HepG2 (cell line): ENCODE results near the gene TMEM145. TPM values are rescaled to one million over a fixed set of nuclear protein-coding genes. Genes with fewer than 3 reads are reported as not detected.

ENCODE experiments used
- CHD2 ChIP-seq: IDR thresholded peaks from 2 replicates; pipeline ENCODE4 v1.6.1; 2011; ENCODE audit warnings: low read depth, low read length, improper control_type of control experiment
- EP300 ChIP-seq, 3 experiments: sonication (generic) in 1 of 3; formaldehyde crosslinking in 1 of 3; IDR thresholded peaks; 2 replicates each; pipeline versions ENCODE4 v1.5.1 to v1.6.1; 2011 to 2020; ENCODE audit warnings: low read depth in 2 of 3, low read length in 2 of 3, borderline replicate concordance in 1 of 3, improper control_type of control experiment in 1 of 3, mild to moderate bottlenecking in 1 of 3, missing genetic modification reagents in 1 of 3, moderate library complexity in 1 of 3
- GABPB1 ChIP-seq: IDR thresholded peaks from 2 replicates; pipeline ENCODE4 v1.6.1; 2016; ENCODE audit warnings: mild to moderate bottlenecking, missing genetic modification reagents, moderate library complexity, missing compliant biosample characterization
- HDAC1 ChIP-seq: sonication (generic); formaldehyde crosslinking; IDR thresholded peaks from 2 replicates; pipeline ENCODE4 v1.5.1; 2020; ENCODE audit warnings: mild to moderate bottlenecking, missing genetic modification reagents
- HNF4A ChIP-seq: sonication (generic); formaldehyde crosslinking; IDR thresholded peaks from 2 replicates; pipeline ENCODE4 v1.4.0; 2020; ENCODE audit warnings: missing genetic modification reagents
- KDM5B ChIP-seq: sonication (generic); formaldehyde crosslinking; IDR thresholded peaks from 2 replicates; pipeline ENCODE4 v1.4.0; 2020; ENCODE audit warnings: missing genetic modification reagents, mild to moderate bottlenecking, borderline replicate concordance
- KDM6A ChIP-seq: IDR thresholded peaks from 2 replicates; pipeline ENCODE4 v1.6.1; 2016; ENCODE audit warnings: low read depth
- SRF ChIP-seq: IDR thresholded peaks from 2 replicates; pipeline ENCODE4 v1.6.1; 2011; ENCODE audit warnings: mild to moderate bottlenecking, low read depth, low read length, moderate library complexity
- ZNF207 ChIP-seq: fragments of 450-650 bp; IDR thresholded peaks from 2 replicates; pipeline ENCODE4 v1.6.1; 2016; ENCODE audit warnings: antibody characterized with exemption, borderline replicate concordance
- ZNF224 ChIP-seq: sonication (generic); formaldehyde crosslinking; IDR thresholded peaks from 2 replicates; pipeline ENCODE4 v1.5.0; 2020; ENCODE audit warnings: mild to moderate bottlenecking, missing genetic modification reagents
- ZNF326 ChIP-seq: sonication (generic); formaldehyde crosslinking; IDR thresholded peaks from 2 replicates; pipeline ENCODE4 v1.4.0; 2020; ENCODE audit warnings: missing genetic modification reagents, borderline replicate concordance
- ZNF430 ChIP-seq: sonication (generic); formaldehyde crosslinking; IDR thresholded peaks from 2 replicates; pipeline ENCODE4 v1.9.0; 2021; ENCODE audit warnings: mild to moderate bottlenecking, missing genetic modification reagents
- ZNF567 ChIP-seq: sonication (generic); formaldehyde crosslinking; IDR thresholded peaks from 2 replicates; pipeline ENCODE4 v1.8.1; 2023; ENCODE audit warnings: mild to moderate bottlenecking, missing genetic modification reagents, borderline replicate concordance
- ZNF674 ChIP-seq: sonication (generic); formaldehyde crosslinking; IDR thresholded peaks from 2 replicates; pipeline ENCODE4 v1.5.0; 2020; ENCODE audit warnings: low read depth, mild to moderate bottlenecking, missing genetic modification reagents
- ZNF678 ChIP-seq: sonication (generic); formaldehyde crosslinking; IDR thresholded peaks from 2 replicates; pipeline ENCODE4 v1.4.0; 2020; ENCODE audit warnings: mild to moderate bottlenecking, missing genetic modification reagents
- ZNF780A ChIP-seq: sonication (generic); formaldehyde crosslinking; IDR thresholded peaks from 2 replicates; pipeline ENCODE4 v1.8.0; 2022; ENCODE audit warnings: mild to moderate bottlenecking, missing genetic modification reagents, moderate library complexity
- ZNF790 ChIP-seq: sonication (generic); formaldehyde crosslinking; IDR thresholded peaks from 2 replicates; pipeline ENCODE4 v1.8.0; 2022; ENCODE audit warnings: missing genetic modification reagents, mild to moderate bottlenecking, borderline replicate concordance
- polyA plus RNA-seq, 8 experiments: library from polyadenylated mRNA; depleted of rRNA in 3 of 8; stranded (reverse) in 7 of 8; unstranded in 1 of 8; fragments of >200 nt; fragmentation: Illumina TruSeq in 4 of 8; extraction: Trizol in 4 of 8; gene quantifications; 2 replicates each; pipeline versions ENCODE4 v1.2.1 to v1.2.3, GENCODE V29; 2011 to 2016; ENCODE audit warnings: low read depth in 4 of 8, missing spikeins in 1 of 8, mixed read lengths in 1 of 8; ENCODE audit not compliant: insufficient read depth in 1 of 8
- total RNA-seq, 5 experiments: library from RNA; depleted of rRNA; stranded (reverse); fragments of >200 nt; fragmentation: Illumina TruSeq; extraction: Trizol; gene quantifications; 2 replicates each; pipeline ENCODE4 v1.2.3, GENCODE V29; 2016; ENCODE audit warnings: low read depth in 1 of 5
- TF ChIP-seq, protein P1 (sequence below): sonication (generic); formaldehyde crosslinking; IDR thresholded peaks from 2 replicates; pipeline ENCODE4 v1.4.0; 2020; ENCODE audit warnings: mild to moderate bottlenecking, missing genetic modification reagents
- TF ChIP-seq, protein P2 (sequence below): sonication (generic); formaldehyde crosslinking; IDR thresholded peaks from 2 replicates; pipeline ENCODE4 v1.4.0; 2020; ENCODE audit warnings: missing genetic modification reagents
- TF ChIP-seq, protein P3 (sequence below): IDR thresholded peaks from 2 replicates; pipeline ENCODE4 v1.6.1; 2012; ENCODE audit warnings: inconsistent platforms
- TF ChIP-seq, protein P4 (sequence below): sonication (generic); formaldehyde crosslinking; IDR thresholded peaks from 2 replicates; pipeline ENCODE4 v1.4.0; 2020; ENCODE audit warnings: mild to moderate bottlenecking, missing genetic modification reagents
- TF ChIP-seq, protein P5 (sequence below): sonication (generic); formaldehyde crosslinking; IDR thresholded peaks from 2 replicates; pipeline ENCODE4 v1.9.0; 2021; ENCODE audit warnings: missing genetic modification reagents, mild to moderate bottlenecking, borderline replicate concordance
- TF ChIP-seq, protein P6 (sequence below): sonication (generic); formaldehyde crosslinking; IDR thresholded peaks from 2 replicates; pipeline ENCODE4 v1.4.0; 2020; ENCODE audit warnings: missing genetic modification reagents

Gene TMEM145
- total and polyA plus RNA-seq, 2 of the 13 experiments (the other 11 are each of a cell fraction or from before 2014, with no cell fraction given), result 0.07 to 5.1 TPM

DNA sequence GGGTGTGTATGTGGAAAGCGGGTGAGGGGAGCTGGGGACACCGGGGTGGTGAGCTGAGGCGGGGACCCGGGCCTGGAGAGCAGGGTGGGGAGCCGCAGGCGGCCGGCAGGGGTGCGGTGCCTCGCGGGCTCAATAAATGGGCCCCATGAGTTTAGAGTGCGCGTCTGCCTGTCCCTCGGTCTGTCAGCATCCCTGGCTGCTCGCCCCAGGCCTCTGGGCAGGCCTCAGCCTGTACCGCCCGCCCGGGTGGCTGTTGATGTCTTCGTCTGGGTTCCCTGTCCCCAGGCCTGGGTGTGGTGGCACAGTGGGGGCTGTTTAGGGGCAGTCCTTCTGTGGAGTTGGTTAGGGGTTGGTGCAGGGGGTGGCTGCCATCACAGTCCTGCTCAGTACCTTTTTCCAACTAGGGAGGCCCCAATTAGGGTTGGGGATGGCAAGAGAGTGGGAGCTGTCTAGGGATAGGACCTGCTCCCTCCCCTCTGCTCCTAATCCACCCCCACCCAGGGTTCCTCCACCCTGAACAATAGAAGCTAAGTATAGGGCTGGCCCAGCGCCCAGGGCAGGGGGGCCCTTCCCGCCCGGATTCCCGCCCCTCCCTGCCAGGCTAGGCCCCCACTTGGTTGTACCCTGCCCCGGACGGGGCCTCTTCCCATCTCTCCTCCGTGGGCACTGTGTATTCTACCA lies 31.8 kb upstream of the TMEM145 start (continued):
- TF ChIP-seq, protein P1, sequence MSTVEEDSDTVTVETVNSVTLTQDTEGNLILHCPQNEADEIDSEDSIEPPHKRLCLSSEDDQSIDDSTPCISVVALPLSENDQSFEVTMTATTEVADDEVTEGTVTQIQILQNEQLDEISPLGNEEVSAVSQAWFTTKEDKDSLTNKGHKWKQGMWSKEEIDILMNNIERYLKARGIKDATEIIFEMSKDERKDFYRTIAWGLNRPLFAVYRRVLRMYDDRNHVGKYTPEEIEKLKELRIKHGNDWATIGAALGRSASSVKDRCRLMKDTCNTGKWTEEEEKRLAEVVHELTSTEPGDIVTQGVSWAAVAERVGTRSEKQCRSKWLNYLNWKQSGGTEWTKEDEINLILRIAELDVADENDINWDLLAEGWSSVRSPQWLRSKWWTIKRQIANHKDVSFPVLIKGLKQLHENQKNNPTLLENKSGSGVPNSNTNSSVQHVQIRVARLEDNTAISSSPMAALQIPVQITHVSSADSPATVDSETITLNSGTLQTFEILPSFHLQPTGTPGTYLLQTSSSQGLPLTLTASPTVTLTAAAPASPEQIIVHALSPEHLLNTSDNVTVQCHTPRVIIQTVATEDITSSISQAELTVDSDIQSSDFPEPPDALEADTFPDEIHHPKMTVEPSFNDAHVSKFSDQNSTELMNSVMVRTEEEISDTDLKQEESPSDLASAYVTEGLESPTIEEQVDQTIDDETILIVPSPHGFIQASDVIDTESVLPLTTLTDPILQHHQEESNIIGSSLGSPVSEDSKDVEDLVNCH, result no peak
- TF ChIP-seq ZNF780A (CRISPR knock-in tag) (no peak), GABPB1 (peak; percentile 25; the same call in 1 of the 2 replicates), EP300 (IDR thresholded peaks at IDR 0.05; ENCODE audit: low read depth in 2 of 2, low read length in 2 of 2) (peak in 1 of 2 experiments; percentile 16; a peak in 1 of 4 replicates), EP300 (CRISPR knock-in tag; IDR thresholded peaks at IDR 0.05; ENCODE audit: borderline replicate concordance) (no peak), ZNF567 (no peak), CHD2 (no peak), ZNF224 (no peak), ZNF790 (no peak), ZNF326 (no peak), KDM5B (CRISPR knock-in tag) (no peak), HDAC1 (CRISPR knock-in tag) (no peak), ZNF678 (no peak), SRF (no peak), KDM6A (0 out of 2 replicates have a peak, but pooled peaks have one; percentile 13), ZNF674 (CRISPR knock-in tag) (no peak), ZNF430 (peak; percentile 62; the same call in 1 of the 2 replicates), HNF4A (CRISPR knock-in tag) (peak; percentile 31; the same call in 1 of the 2 replicates), ZNF207 (no peak)
- TF ChIP-seq, protein P2, sequence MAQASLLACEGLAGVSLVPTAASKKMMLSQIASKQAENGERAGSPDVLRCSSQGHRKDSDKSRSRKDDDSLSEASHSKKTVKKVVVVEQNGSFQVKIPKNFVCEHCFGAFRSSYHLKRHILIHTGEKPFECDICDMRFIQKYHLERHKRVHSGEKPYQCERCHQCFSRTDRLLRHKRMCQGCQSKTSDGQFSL (CRISPR knock-in tag), result 0 out of 2 replicates have a peak, but pooled peaks have one; percentile 24
- TF ChIP-seq, protein P3, sequence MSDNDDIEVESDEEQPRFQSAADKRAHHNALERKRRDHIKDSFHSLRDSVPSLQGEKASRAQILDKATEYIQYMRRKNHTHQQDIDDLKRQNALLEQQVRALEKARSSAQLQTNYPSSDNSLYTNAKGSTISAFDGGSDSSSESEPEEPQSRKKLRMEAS, result no peak
- TF ChIP-seq, protein P4, sequence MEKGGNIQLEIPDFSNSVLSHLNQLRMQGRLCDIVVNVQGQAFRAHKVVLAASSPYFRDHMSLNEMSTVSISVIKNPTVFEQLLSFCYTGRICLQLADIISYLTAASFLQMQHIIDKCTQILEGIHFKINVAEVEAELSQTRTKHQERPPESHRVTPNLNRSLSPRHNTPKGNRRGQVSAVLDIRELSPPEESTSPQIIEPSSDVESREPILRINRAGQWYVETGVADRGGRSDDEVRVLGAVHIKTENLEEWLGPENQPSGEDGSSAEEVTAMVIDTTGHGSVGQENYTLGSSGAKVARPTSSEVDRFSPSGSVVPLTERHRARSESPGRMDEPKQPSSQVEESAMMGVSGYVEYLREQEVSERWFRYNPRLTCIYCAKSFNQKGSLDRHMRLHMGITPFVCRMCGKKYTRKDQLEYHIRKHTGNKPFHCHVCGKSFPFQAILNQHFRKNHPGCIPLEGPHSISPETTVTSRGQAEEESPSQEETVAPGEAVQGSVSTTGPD (CRISPR knock-in tag), result no peak
- TF ChIP-seq, protein P5, sequence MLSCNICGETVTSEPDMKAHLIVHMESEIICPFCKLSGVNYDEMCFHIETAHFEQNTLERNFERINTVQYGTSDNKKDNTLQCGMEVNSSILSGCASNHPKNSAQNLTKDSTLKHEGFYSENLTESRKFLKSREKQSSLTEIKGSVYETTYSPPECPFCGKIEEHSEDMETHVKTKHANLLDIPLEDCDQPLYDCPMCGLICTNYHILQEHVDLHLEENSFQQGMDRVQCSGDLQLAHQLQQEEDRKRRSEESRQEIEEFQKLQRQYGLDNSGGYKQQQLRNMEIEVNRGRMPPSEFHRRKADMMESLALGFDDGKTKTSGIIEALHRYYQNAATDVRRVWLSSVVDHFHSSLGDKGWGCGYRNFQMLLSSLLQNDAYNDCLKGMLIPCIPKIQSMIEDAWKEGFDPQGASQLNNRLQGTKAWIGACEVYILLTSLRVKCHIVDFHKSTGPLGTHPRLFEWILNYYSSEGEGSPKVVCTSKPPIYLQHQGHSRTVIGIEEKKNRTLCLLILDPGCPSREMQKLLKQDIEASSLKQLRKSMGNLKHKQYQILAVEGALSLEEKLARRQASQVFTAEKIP (CRISPR knock-in tag), result no peak
- TF ChIP-seq, protein P6, sequence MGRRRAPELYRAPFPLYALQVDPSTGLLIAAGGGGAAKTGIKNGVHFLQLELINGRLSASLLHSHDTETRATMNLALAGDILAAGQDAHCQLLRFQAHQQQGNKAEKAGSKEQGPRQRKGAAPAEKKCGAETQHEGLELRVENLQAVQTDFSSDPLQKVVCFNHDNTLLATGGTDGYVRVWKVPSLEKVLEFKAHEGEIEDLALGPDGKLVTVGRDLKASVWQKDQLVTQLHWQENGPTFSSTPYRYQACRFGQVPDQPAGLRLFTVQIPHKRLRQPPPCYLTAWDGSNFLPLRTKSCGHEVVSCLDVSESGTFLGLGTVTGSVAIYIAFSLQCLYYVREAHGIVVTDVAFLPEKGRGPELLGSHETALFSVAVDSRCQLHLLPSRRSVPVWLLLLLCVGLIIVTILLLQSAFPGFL (CRISPR knock-in tag), result no peak
